Esophagus mucosa (tissue), 1 donor: Measurements from ENCODE around the gene SLC2A1. TPM values are rescaled to one million over a fixed set of nuclear protein-coding genes. Genes with fewer than 3 reads are reported as not detected.
A peak's percentile ranks its signal among the peaks of the same experiment; 100 is the strongest.
"Not testable (repeated sequence)": the region's sequence is repeated elsewhere in the genome, so short reads cannot be mapped to it uniquely, and the experiment has no call there.

Source experiments
- ATAC-seq: fragments of 200-7000 bp; cut with Tn5 transposase; one replicate; pipeline ENCODE4 v1.9.1; 2020
- total RNA-seq: library from RNA; stranded (reverse); gene quantifications from one replicate; pipeline ENCODE4 v1.2.4, GENCODE V29; 2023
- donor health status: DM: yes; HTN: yes; CAD: no.

SLC2A1 gene
- total RNA-seq, 1 donor from 2014 or later = 243 TPM

GRCh38 chr1:42927920-42928505 is 30.7 kb downstream of the SLC2A1 start:
- no peak for ATAC-seq

GRCh38 chr1:42927274-42927841 is 31.3 kb downstream of the SLC2A1 start:
- no peak for ATAC-seq

GRCh38 chr1:42926879-42927242 is 31.8 kb downstream of the SLC2A1 start:
- no peak for ATAC-seq

- ATAC-seq = no peak
Observed at GRCh38 chr1:42926235-42926878, 32.3 kb downstream of the SLC2A1 start.

- peak; percentile 46 for ATAC-seq
Observed at GRCh38 chr1:42924851-42925760, 33.6 kb downstream of the SLC2A1 start.

GRCh38 chr1:42924082-42924850 is 34.4 kb downstream of the SLC2A1 start:
- ATAC-seq = peak; percentile 82

- ATAC-seq = no peak
Observed at GRCh38 chr1:42923367-42924081, 35.1 kb downstream of the SLC2A1 start.

GRCh38 chr1:42922687-42923366 is 35.8 kb downstream of the SLC2A1 start:
- peak; percentile 38 for ATAC-seq

GRCh38 chr1:42921769-42922168 is 36.9 kb downstream of the SLC2A1 start:
- ATAC-seq = no peak

- ATAC-seq = not testable (repeated sequence)
Observed at GRCh38 chr1:42919651-42920050, 39.0 kb downstream of the SLC2A1 start.

GRCh38 chr1:42917241-42917495 is 41.5 kb downstream of the SLC2A1 start:
- ATAC-seq = peak; percentile 7

- ATAC-seq = no peak
Observed at GRCh38 chr1:42915456-42915855, 43.2 kb downstream of the SLC2A1 start.

- ATAC-seq = peak; percentile 57
Observed at GRCh38 chr1:42914092-42914627, 44.5 kb downstream of the SLC2A1 start.

- ATAC-seq = peak; percentile 75
Observed at GRCh38 chr1:42913426-42914091, 45.1 kb downstream of the SLC2A1 start.

- no peak for ATAC-seq
Observed at GRCh38 chr1:42910985-42911384, 47.7 kb downstream of the SLC2A1 start.

GRCh38 chr1:42908046-42908445 is 50.6 kb downstream of the SLC2A1 start:
- ATAC-seq = no peak

GRCh38 chr1:42904434-42904833 is 54.2 kb downstream of the SLC2A1 start:
- no peak for ATAC-seq

- not testable (repeated sequence) for ATAC-seq
Observed at GRCh38 chr1:42899960-42900359, 58.7 kb downstream of the SLC2A1 start.

GRCh38 chr1:42891465-42892138 is 67.1 kb downstream of the SLC2A1 start:
- no peak for ATAC-seq

- no peak for ATAC-seq
Observed at GRCh38 chr1:42889264-42889663, 69.4 kb downstream of the SLC2A1 start.
